ENCODE data around the gene RGP1. TPM values are rescaled to one million over a fixed set of nuclear protein-coding genes. Genes with fewer than 3 reads are reported as not detected.

Gene RGP1
- total and polyA plus RNA-seq, 9 of the 15 experiments (the other 6 are each of a cell fraction or from before 2014, with no cell fraction given): 0.42 to 13.8 (median 6.7) TPM

- TF ChIP-seq, protein P1, sequence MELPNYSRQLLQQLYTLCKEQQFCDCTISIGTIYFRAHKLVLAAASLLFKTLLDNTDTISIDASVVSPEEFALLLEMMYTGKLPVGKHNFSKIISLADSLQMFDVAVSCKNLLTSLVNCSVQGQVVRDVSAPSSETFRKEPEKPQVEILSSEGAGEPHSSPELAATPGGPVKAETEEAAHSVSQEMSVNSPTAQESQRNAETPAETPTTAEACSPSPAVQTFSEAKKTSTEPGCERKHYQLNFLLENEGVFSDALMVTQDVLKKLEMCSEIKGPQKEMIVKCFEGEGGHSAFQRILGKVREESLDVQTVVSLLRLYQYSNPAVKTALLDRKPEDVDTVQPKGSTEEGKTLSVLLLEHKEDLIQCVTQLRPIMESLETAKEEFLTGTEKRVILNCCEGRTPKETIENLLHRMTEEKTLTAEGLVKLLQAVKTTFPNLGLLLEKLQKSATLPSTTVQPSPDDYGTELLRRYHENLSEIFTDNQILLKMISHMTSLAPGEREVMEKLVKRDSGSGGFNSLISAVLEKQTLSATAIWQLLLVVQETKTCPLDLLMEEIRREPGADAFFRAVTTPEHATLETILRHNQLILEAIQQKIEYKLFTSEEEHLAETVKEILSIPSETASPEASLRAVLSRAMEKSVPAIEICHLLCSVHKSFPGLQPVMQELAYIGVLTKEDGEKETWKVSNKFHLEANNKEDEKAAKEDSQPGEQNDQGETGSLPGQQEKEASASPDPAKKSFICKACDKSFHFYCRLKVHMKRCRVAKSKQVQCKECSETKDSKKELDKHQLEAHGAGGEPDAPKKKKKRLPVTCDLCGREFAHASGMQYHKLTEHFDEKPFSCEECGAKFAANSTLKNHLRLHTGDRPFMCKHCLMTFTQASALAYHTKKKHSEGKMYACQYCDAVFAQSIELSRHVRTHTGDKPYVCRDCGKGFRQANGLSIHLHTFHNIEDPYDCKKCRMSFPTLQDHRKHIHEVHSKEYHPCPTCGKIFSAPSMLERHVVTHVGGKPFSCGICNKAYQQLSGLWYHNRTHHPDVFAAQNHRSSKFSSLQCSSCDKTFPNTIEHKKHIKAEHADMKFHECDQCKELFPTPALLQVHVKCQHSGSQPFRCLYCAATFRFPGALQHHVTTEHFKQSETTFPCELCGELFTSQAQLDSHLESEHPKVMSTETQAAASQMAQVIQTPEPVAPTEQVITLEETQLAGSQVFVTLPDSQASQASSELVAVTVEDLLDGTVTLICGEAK (IDR thresholded peaks at IDR 0.05): no peak
- TF ChIP-seq, protein P1 (CRISPR knock-in tag; IDR thresholded peaks at IDR 0.05): no peak
- TF ChIP-seq ZNF133 (CRISPR knock-in tag; IDR thresholded peaks at IDR 0.05) (no peak), KDM4B (IDR thresholded peaks at IDR 0.05; ENCODE audit: borderline replicate concordance in 2 of 2, low read depth in 1 of 2) (no peak), SETDB1 (IDR thresholded peaks at IDR 0.05; ENCODE audit: low read length) (no peak), SMARCA4 (IDR thresholded peaks at IDR 0.05) (peak; percentile 71; the same call in 1 of the 2 replicates), SMAD4 (CRISPR knock-in tag; conservative IDR thresholded peaks at IDR 0.05) (no peak), FOXJ2 (tag; IDR thresholded peaks at IDR 0.05) (no peak), PTBP1 (IDR thresholded peaks at IDR 0.05; ENCODE audit: low read depth, low read length) (no peak), NFRKB (IDR thresholded peaks at IDR 0.05; ENCODE audit: low read depth) (peak; percentile 56; the same call in 1 of the 2 replicates), SNIP1 (IDR thresholded peaks at IDR 0.05; ENCODE audit: low read depth) (no peak; the same call in 1 of the 2 replicates), ZNF740 (CRISPR knock-in tag; IDR thresholded peaks at IDR 0.05) (no peak), ZNF740 (tag; IDR thresholded peaks at IDR 0.05) (no peak), ILK (tag; IDR thresholded peaks at IDR 0.05; ENCODE audit: borderline replicate concordance, low read depth) (no peak), RBM39 (optimal IDR thresholded peaks at IDR 0.05; ENCODE audit: low read depth, low read length) (no peak), U2AF1 (optimal IDR thresholded peaks at IDR 0.05; ENCODE audit: low read depth, low read length) (no peak), COPS2 (conservative IDR thresholded peaks at IDR 0.05) (no peak), STAT5A (IDR thresholded peaks at IDR 0.05; ENCODE audit: borderline replicate concordance, low read length) (no peak), CHCHD3 (CRISPR knock-in tag; IDR thresholded peaks at IDR 0.05) (no peak), NFIX (CRISPR knock-in tag; IDR thresholded peaks at IDR 0.05; ENCODE audit: low read depth) (no peak), STAT5B (CRISPR knock-in tag; IDR thresholded peaks at IDR 0.05) (no peak)
Observed at GRCh38 chr9:35731415-35732184, 17.5 kb upstream of the RGP1 start (continued).
